Superior temporal gyrus (tissue), 1 donor: ENCODE data around the gene ANXA11.
"Not testable (repeated sequence)": the region's sequence is repeated elsewhere in the genome, so short reads cannot be mapped to it uniquely, and the experiment has no call there.

Source experiments
- DNase-seq: peaks from one replicate; pipeline ENCODE4 v3.0.0-alpha.2; 2016; ENCODE audit errors: extremely low spot score

Gene ANXA11

DNA sequence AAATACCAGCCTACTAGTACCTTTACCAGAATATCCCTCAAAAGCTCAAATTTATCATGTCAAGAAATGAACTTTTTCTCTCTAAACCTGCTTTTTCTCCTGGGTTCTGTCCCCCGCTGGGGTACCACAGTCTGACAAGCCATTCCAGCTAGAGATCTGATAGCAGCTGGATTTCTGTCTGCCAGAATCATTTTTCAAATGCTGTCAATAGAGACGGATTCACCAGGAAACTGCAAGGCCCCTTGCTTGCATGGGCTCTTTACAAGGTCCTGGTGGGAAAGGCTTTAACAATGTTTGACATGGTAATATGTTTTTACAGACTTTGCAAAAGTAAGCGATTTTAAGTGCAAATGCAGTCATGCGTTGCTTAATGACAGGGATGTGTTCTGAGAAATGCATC, 4.9 kb upstream of the ANXA11 start:
- no peak for DNase-seq

- no peak for DNase-seq
These were observed 2.5 kb upstream of the ANXA11 start for GRCh38 chr10:80207768-80208370.

- no peak for DNase-seq
These were observed 929 bp upstream of the ANXA11 start for GRCh38 chr10:80206277-80206655.

DNA sequence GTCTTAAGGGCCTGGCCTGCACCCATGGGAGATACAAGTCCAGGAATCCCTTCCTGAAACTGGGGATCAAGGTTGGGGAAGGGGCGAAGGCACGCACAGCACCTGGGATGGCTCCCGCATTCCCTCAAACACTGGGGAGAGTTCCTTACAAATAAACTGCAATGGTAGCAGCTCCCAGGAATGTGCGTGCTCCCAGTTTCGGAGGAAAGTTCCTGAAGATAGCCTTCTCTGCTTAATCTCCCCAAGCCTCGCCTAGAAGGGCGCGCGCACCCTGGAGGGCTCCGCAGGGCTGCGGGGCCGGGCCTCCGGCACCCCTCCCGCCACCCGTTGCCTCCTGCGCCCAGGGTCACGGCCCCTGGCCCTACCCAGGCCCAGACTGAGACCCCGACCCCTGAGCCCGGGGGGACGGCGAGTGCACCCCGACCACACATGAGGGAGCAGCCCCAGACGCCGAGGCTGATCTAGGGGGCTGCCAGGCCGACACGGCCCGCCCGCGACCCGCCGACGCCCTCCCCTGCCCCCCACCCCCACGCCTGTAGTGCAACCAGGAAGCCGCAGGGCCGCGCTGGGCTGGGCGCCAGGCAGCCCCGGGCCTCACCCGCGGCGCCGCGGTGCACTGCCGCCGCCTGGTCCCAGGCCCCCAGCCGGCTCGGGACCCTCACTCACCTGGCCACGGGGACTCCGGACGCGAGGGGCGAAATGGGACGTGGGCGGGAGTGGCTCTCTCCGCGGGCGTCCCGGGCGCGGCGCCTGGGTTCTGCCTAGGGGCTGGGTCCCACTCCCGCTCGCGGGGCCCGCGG, 460 bp downstream of the ANXA11 start:
- DNase-seq = no peak

DNA sequence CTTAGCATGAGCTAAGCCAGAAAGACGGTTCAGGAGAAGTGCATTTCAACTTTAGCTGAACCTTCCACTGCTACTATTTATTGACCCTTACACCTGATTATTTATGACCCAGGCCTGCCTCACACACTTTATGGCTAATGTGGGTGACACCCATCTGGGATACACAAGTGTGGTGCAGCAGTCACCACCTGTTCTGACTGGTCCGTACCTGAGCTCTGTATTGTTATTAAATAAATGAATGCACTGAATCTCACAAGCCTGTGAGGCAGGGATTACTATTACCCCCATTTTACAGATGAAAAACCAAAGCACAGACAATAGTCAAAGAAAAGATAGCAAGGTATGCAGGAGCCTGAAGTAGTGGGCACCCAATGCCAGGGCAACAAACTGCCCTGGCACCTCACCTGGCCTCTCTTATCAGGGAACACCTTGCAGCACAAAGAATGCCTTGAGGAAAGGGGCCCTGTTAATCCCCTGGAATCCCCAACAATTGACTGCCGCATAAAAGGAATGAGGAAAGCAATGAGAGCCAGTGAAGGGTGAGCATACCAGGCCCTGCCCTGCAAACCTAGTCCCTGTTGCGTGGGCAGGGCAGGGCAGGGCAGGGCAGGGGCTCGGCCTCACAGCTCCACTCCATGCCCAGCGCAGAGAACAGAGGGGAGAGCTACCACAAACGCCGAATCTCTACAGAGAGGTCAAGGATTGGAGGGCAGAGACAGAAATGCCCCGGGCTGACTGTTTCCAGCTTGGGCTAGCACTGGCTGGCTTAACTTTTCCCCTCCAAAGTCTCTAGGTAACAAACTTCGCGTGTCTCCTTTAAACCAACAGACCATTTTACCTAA, 1.3 kb downstream of the ANXA11 start:
- no peak for DNase-seq

DNA sequence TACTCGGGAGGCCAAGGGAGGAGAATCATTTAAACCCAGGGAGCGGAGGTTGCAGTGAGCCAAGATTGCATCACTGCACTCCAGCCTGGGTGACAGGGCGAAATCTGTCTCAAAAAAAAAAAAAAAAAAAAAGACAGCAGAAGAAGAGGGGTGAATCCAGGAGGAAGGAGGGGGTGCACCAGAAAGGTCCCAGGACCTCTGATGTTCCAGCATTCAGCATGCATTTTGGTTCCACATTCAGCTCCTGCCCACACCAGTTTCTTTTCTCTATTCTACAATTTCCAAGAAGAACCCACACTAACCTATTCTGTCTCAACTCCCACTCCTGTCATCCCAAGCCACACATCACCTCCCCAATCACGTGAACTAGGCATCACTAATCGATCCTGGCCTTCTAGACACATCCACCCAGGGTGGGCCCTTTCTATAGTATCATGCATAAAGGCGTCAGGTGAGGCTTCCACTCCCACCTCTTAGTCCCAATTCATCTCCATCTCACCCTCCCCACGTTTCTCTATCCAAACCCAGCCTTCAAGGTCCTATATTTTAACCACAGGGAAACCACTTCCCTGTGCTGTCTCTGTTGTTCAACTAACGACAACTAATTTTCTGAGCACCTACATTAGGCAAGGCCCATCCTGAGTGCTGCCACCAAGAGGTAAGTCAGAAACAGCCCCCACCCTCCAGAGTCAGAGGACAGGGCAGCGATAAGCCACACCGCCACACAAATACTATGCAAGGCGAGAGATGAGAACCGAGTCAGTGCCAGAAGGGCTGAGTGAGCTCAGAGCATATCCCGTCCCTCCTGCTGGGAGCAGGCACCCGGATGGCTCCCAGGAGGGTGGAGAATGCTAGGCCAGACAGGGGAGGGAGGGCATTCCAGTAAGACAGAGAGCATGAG, 2.2 kb downstream of the ANXA11 start:
- DNase-seq = no peak

- DNase-seq = not testable (repeated sequence)
These were observed 2.8 kb downstream of the ANXA11 start for GRCh38 chr10:80202530-80202929.

- DNase-seq = no peak
These were observed 3.7 kb downstream of the ANXA11 start for GRCh38 chr10:80201608-80202141.

DNA sequence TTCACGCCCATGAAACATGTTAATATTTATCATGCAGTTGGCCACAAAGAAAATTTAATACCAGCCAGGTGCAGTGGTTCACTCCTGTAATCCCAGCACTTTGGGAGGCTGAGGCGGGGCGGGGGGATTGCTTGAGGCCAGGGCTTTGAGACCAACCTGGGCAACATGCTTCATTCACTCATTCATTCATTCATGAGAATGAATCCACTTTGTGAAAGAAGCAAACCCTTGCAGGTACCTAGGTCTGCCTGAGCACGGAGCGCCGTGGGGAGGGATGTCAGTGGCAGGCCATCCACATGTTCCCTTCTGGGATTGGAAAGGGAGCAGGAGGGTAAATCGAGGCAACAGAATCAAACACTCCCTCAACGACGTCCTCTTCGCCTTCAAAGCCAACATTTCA, 4.7 kb downstream of the ANXA11 start:
- no peak for DNase-seq

DNA sequence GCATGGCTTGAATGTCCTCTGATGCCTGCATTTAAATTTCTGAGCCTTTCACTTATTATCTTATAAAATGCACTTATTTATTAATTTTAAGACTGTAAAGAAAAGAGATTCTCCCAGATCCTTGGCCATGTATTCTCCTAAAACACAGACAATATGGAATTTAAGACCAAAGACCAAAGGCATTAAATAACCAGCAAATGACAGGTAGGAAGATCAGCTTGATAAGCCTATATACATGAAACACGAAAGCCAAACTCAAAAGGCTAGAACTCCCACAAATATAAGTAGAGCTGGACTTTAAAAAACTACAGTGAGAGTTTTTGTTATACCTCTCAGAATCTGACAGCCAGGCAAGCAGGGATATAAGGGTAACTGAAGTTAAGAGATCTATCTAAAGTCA, 5.1 kb downstream of the ANXA11 start:
- DNase-seq = no peak

- no peak for DNase-seq
These were observed 5.5 kb downstream of the ANXA11 start for GRCh38 chr10:80199828-80200227.

DNA sequence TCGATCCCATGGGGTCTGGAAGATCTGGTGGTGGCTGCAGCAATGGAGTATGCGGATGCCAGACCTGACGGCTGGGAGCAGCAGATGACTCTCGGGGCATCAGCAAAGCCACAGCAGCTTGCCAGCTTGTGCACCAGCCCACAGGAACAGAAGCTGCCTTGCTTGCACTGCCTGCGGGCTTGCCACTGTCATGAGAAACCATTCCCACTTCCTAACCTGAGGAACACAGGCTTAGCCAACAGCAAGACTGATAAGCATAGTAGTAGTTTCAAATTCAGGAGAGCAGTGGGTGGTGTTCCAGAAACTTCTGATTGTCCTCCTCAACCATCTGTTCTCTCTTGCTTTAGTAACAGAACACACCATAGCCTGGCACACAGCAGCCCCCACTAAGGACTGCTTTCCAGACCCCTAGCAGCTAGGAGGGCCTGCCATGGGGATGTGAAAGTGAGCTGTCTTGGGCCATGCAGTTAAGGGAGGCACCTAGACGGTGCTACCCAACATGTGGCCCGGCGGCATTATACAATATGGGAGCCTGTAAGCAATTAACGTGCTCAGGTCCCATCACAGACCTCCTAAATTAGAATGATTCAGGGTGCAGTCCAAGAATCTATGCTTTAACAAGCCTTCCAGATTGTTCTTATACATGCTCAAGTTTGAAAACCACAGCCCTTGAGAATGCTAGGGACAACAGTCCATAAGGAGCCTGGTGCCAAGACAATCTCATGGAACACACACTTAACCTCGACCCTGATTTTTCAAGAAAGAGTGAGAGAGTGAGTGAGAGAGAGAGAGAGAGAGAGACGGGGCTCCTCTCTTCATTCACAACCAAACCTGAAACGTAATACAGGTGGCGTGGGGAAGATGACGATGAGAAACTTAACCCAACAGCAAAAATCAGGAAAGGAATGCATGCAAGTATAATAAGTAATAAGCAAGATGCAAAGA, 7.1 kb downstream of the ANXA11 start:
- DNase-seq = peak; percentile 70

DNA sequence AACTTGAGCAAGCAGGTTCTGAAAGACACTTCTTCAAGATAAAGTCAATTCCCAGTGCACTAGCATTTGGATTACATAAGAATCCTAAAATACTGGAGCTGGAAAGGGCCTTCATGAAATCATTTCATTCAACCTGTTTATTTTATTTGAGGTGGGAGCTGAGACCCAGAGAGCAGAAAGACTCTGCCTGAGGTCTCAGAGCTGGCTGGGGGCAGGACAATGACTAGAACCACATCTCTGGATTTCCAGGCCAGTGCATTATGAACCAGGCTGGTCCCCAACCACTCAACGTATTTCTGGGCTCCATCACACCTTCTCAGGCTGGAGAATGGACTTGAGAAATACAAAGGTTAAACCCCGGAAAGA, 8.4 kb downstream of the ANXA11 start:
- DNase-seq = no peak

GRCh38 chr10:80196270-80196949, 8.9 kb downstream of the ANXA11 start:
- no peak for DNase-seq

GRCh38 chr10:80195046-80195574, 10.2 kb downstream of the ANXA11 start:
- DNase-seq = no peak

GRCh38 chr10:80194373-80195045, 10.8 kb downstream of the ANXA11 start:
- DNase-seq = no peak

DNA sequence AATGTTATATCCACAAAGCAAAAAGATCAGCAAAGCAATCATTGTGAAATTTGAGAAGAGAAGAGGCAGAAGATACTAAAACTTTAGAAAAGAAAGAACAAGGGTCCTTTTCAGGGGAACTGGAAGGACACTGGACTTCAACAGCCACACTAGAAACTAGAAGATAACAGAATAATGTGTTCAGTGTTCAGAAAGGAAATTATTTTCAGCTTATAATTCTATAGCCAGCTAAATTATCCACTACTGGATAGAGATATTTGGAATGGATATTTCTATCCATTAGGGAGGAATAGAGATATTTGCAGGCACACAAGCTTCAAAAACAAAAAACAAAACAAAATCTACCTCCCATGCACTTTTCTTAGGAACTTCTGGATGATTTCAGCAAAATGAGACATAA, 12.8 kb downstream of the ANXA11 start:
- no peak for DNase-seq

DNA sequence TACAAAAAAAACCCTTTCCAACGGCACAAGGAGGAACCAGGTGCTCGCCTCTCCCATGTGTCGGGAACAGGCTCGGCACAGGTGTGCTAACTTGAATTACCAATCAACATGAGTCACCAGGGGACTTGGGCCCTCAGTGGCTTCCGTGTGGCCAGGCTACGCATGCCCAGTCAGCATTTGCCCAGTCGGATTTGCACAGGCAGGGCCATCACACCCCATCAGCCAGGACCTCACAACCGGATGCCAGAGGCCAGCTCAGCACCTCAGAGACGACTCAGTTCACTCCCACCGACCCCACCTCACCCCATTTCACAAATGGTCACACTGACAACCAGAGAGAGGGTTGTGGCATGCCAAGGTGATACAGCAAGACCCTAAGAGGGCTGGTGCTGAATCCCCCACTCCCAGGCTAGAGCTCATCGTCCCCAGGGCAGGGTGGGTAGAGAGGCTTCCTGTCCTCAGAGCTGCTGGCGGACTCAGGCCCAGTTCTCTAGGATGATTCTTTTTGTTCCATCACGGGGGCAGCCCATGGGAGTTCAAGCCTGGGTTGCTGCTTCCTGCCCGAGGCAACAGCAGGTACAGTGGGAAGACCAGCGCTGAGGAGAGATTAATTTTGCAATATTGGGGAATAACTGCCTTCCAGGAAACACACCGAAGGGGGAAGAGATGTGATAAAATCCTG, 13.6 kb downstream of the ANXA11 start:
- no peak for DNase-seq
